Measurements from ENCODE around the gene CHTOP.

- TF ChIP-seq POLR2A (IDR thresholded peaks at IDR 0.05; ENCODE audit: low read depth, low read length) (no peak), TAF1 (IDR thresholded peaks at IDR 0.05; ENCODE audit: low read depth, low read length) (no peak), POLR2AphosphoS5 (IDR thresholded peaks at IDR 0.05; ENCODE audit: low read depth, low read length) (no peak)
Measured at GRCh38 chr1:153588482-153588881, 45.4 kb upstream of the CHTOP start.

Measured in GM12891 (cell line).